GM12891 (cell line): ENCODE results near the gene IL33. TPM values are rescaled to one million over a fixed set of nuclear protein-coding genes. Genes with fewer than 3 reads are reported as not detected.
"Not testable (repeated sequence)": the region's sequence is repeated elsewhere in the genome, so short reads cannot be mapped to it uniquely, and the experiment has no call there.

Experiments used
- DNase-seq: peaks from one replicate; pipeline ENCODE4 v3.0.0; 2011; ENCODE audit warnings: low spot score; ENCODE audit not compliant: insufficient read length
- FAIRE-seq: peaks from 2 replicates; lab custom pipeline; 2011; peaks lifted over from hg19 to GRCh38; lab: Jason Lieb, UNC
- PAX5 ChIP-seq: IDR thresholded peaks from 2 replicates; pipeline ENCODE4 v1.6.1; 2011; ENCODE audit warnings: low read length, moderate library complexity, mild to moderate bottlenecking; ENCODE audit not compliant: insufficient read depth, severe bottlenecking
- POLR2A ChIP-seq: IDR thresholded peaks from 2 replicates; pipeline ENCODE4 v1.6.1; 2011; ENCODE audit warnings: low read depth, low read length, control low read depth
- POLR2AphosphoS5 ChIP-seq: IDR thresholded peaks from 2 replicates; pipeline ENCODE4 v1.6.1; 2011; ENCODE audit warnings: low read depth, low read length, control low read depth
- POU2F2 ChIP-seq: IDR thresholded peaks from 2 replicates; pipeline ENCODE4 v1.6.1; 2011; ENCODE audit warnings: low read depth, mild to moderate bottlenecking, control low read depth, low read length, moderate library complexity
- SPI1 ChIP-seq: IDR thresholded peaks from 2 replicates; pipeline ENCODE4 v1.6.1; 2011; ENCODE audit warnings: low read depth, low read length, control low read depth
- TAF1 ChIP-seq: IDR thresholded peaks from 2 replicates; pipeline ENCODE4 v1.6.1; 2011; ENCODE audit warnings: low read depth, low read length, control low read depth
- polyA plus RNA-seq: library from polyadenylated mRNA; unstranded; fragments of >200 nt; gene quantifications from one replicate; pipeline ENCODE4 v1.2.1, GENCODE V29; 2012; ENCODE audit warnings: low read depth, missing spikeins, inconsistent platforms; ENCODE audit not compliant: missing spikeins

IL33 gene
- not detected for polyA plus RNA-seq

GRCh38 chr9:6215562-6215961, at the start of gene IL33:
Gene IL33, plus strand, starts transcription at chr9:6215807. Its CDS starts 25,888 bp downstream, at chr9:6241695.
- TF ChIP-seq POLR2AphosphoS5 (no peak), POU2F2 (no peak), POLR2A (no peak), TAF1 (no peak), SPI1 (no peak), PAX5 (no peak)
- FAIRE-seq = no peak
- DNase-seq = no peak

GRCh38 chr9:6171667-6172066, 43.9 kb upstream of the IL33 start:
- no peak for DNase-seq
- FAIRE-seq = no peak
- TF ChIP-seq POLR2A (no peak), POU2F2 (no peak), POLR2AphosphoS5 (no peak), SPI1 (no peak), TAF1 (no peak), PAX5 (no peak)

GRCh38 chr9:6173914-6174313, 41.7 kb upstream of the IL33 start:
- TF ChIP-seq SPI1 = no peak
- no peak for TF ChIP-seq POU2F2
- peak; percentile 13 for TF ChIP-seq PAX5
- FAIRE-seq (no peak), DNase-seq (no peak)

GRCh38 chr9:6182549-6183226, 32.9 kb upstream of the IL33 start:
- not testable (repeated sequence) for DNase-seq, FAIRE-seq

GRCh38 chr9:6183227-6183551, 32.4 kb upstream of the IL33 start:
- no peak for TF ChIP-seq POU2F2
- no peak for TF ChIP-seq SPI1
- TF ChIP-seq TAF1 = no peak
- TF ChIP-seq PAX5 = no peak
- TF ChIP-seq POLR2A = no peak
- TF ChIP-seq POLR2AphosphoS5 = no peak
- DNase-seq (no peak), FAIRE-seq (no peak)

- DNase-seq = no peak
- FAIRE-seq = no peak
- TF ChIP-seq POLR2AphosphoS5 (no peak), POLR2A (no peak)
Observed at GRCh38 chr9:6183627-6184026, 32.0 kb upstream of the IL33 start.

GRCh38 chr9:6184749-6185645, 30.6 kb upstream of the IL33 start:
- peak; percentile 91 for FAIRE-seq
- TF ChIP-seq POLR2A (no peak), POLR2AphosphoS5 (no peak), POU2F2 (0 out of 2 replicates have a peak, but pooled peaks have one; percentile 46), TAF1 (no peak), SPI1 (peak; percentile 95)
- DNase-seq = peak; percentile 38

GRCh38 chr9:6186691-6187090, 28.9 kb upstream of the IL33 start:
- TF ChIP-seq PAX5 (no peak), POLR2AphosphoS5 (no peak), POLR2A (no peak), SPI1 (no peak), POU2F2 (no peak), TAF1 (no peak)
- FAIRE-seq (peak; percentile 47), DNase-seq (no peak)

- TF ChIP-seq POLR2AphosphoS5 (no peak), PAX5 (no peak), POLR2A (no peak), POU2F2 (no peak), TAF1 (no peak), SPI1 (no peak)
- DNase-seq (no peak), FAIRE-seq (no peak)
Observed at GRCh38 chr9:6187272-6187671, 28.3 kb upstream of the IL33 start.

- no peak for FAIRE-seq
- no peak for DNase-seq
- TF ChIP-seq SPI1 = no peak
- no peak for TF ChIP-seq POU2F2
- no peak for TF ChIP-seq TAF1
- TF ChIP-seq POLR2AphosphoS5 = no peak
- no peak for TF ChIP-seq PAX5
- TF ChIP-seq POLR2A = no peak
Observed at GRCh38 chr9:6188466-6188865, 27.1 kb upstream of the IL33 start.

- TF ChIP-seq TAF1 = no peak
- TF ChIP-seq PAX5 = no peak
- TF ChIP-seq POLR2A = no peak
- TF ChIP-seq POLR2AphosphoS5 = no peak
- TF ChIP-seq SPI1 = no peak
- no peak for TF ChIP-seq POU2F2
- no peak for FAIRE-seq
- no peak for DNase-seq
Observed at GRCh38 chr9:6188906-6189305, 26.7 kb upstream of the IL33 start.
